CD14-positive monocyte (primary cell): ENCODE measurements around the gene TTC12. TPM values are rescaled to one million over a fixed set of nuclear protein-coding genes. Genes with fewer than 3 reads are reported as not detected.

ENCODE experiments used
- DNase-seq, 3 donors: peaks; one replicate each; pipeline ENCODE4 v3.0.0-alpha.2; 2011 to 2022
- H2AFZ ChIP-seq: 2 replicates; pipeline ENCODE4 v1.6.0; 2012; ENCODE audit warnings: mild to moderate bottlenecking, low read depth, low read length, inconsistent platforms; ENCODE audit not compliant: insufficient read depth, poor library complexity, severe bottlenecking
- H3K27ac ChIP-seq, 2 donors: 1 replicate in 1 of 2; 2 replicates in 1 of 2; pipeline ENCODE4 v1.5.1; 2012 to 2013; ENCODE audit warnings: low read length in 2 of 2, control low read depth in 1 of 2, inconsistent platforms in 1 of 2, low read depth in 1 of 2, mild to moderate bottlenecking in 1 of 2
- H3K27me3 ChIP-seq, 2 donors: one replicate each; pipeline versions ENCODE4 v1.6.0 to v1.6.1; 2011 to 2013; ENCODE audit warnings: low read length in 2 of 2; ENCODE audit not compliant: control insufficient read depth in 2 of 2, insufficient read depth in 2 of 2
- H3K36me3 ChIP-seq, 2 donors: replicated peaks in 1 of 2; 1 replicate in 1 of 2; 2 replicates in 1 of 2; pipeline versions ENCODE4 v1.5.1 to v1.6.1; 2012 to 2013; ENCODE audit warnings: low read length in 2 of 2, control low read depth in 1 of 2, inconsistent platforms in 1 of 2, mild to moderate bottlenecking in 1 of 2; ENCODE audit not compliant: insufficient read depth in 2 of 2, control insufficient read depth in 1 of 2
- H3K4me1 ChIP-seq, 2 donors: 1 replicate in 1 of 2; 2 replicates in 1 of 2; pipeline versions ENCODE4 v1.5.1 to v1.6.1; 2012 to 2013; ENCODE audit warnings: low read length in 2 of 2, control low read depth in 1 of 2, inconsistent platforms in 1 of 2, mild to moderate bottlenecking in 1 of 2, moderate library complexity in 1 of 2; ENCODE audit not compliant: insufficient read depth in 2 of 2, control insufficient read depth in 1 of 2
- H3K4me2 ChIP-seq: replicated peaks from 2 replicates; pipeline ENCODE3; 2012; ENCODE audit warnings: low read length, moderate library complexity, mild to moderate bottlenecking; ENCODE audit not compliant: poor library complexity, severe bottlenecking; ENCODE audit errors: extremely low read depth
- H3K4me3 ChIP-seq, 3 experiments: fragments of 200-600 bp in 1 of 3; sonication (generic) in 1 of 3; replicated peaks in 1 of 3; 1 replicate in 2 of 3; 2 replicates in 1 of 3; pipeline ENCODE4 v1.5.1; 2011 to 2013; ENCODE audit warnings: low read length in 3 of 3, mild to moderate bottlenecking in 3 of 3, control low read depth in 2 of 3, low read depth in 2 of 3, inconsistent platforms in 1 of 3, moderate library complexity in 1 of 3
- H3K79me2 ChIP-seq: 2 replicates; pipeline ENCODE4 v1.6.0; 2012; ENCODE audit warnings: mild to moderate bottlenecking, control low read depth, inconsistent platforms, low read length, moderate library complexity; ENCODE audit not compliant: insufficient read depth
- H3K9ac ChIP-seq: 2 replicates; pipeline ENCODE4 v1.6.0; 2017; ENCODE audit warnings: low read length, mild to moderate bottlenecking; ENCODE audit not compliant: insufficient read depth, poor library complexity, severe bottlenecking
- H3K9me3 ChIP-seq, 2 donors: replicated peaks in 1 of 2; 1 replicate in 1 of 2; 2 replicates in 1 of 2; pipeline versions ENCODE4 v1.5.1 to v1.6.1; 2012 to 2013; ENCODE audit warnings: low read length in 2 of 2, control low read depth in 1 of 2; ENCODE audit not compliant: control insufficient read depth in 1 of 2, insufficient read depth in 1 of 2
- H4K20me1 ChIP-seq: 2 replicates; pipeline ENCODE4 v1.6.0; 2012; ENCODE audit warnings: mild to moderate bottlenecking, low read length, control low read depth, moderate library complexity; ENCODE audit not compliant: insufficient read depth
- H3K27ac Mint-ChIP-seq, 7 donors: one replicate each; pipeline ENCODE4 v1.8.0; 2020; ENCODE audit warnings: mild to moderate bottlenecking in 7 of 7, mixed read lengths in 7 of 7, moderate library complexity in 6 of 7, inconsistent platforms in 2 of 7
- H3K27me3 Mint-ChIP-seq, 3 donors: one replicate each; pipeline ENCODE4 v1.8.0; 2021 to 2022; ENCODE audit warnings: low read depth in 3 of 3, mild to moderate bottlenecking in 3 of 3, mixed read lengths in 3 of 3, moderate library complexity in 3 of 3, inconsistent platforms in 1 of 3
- H3K36me3 Mint-ChIP-seq, 2 donors: one replicate each; pipeline ENCODE4 v1.8.0; 2020; ENCODE audit warnings: mixed read lengths in 2 of 2, inconsistent platforms in 1 of 2, mild to moderate bottlenecking in 1 of 2
- H3K4me1 Mint-ChIP-seq: one replicate; pipeline ENCODE4 v1.8.0; 2020; ENCODE audit warnings: mild to moderate bottlenecking, mixed read lengths
- H3K4me3 Mint-ChIP-seq, 2 donors: one replicate each; pipeline ENCODE4 v1.8.0; 2020; ENCODE audit warnings: mild to moderate bottlenecking in 2 of 2, mixed read lengths in 2 of 2, moderate library complexity in 1 of 2
- H3K9me3 Mint-ChIP-seq, 7 donors: one replicate each; pipeline ENCODE4 v1.8.0; 2020 to 2022; ENCODE audit warnings: mixed read lengths in 7 of 7, mild to moderate bottlenecking in 6 of 7, moderate library complexity in 6 of 7, inconsistent platforms in 2 of 7
- WGBS: methylation state at CpG from one replicate; pipeline ENCODE4 v1.1.5; 2013; ENCODE audit warnings: missing lambda C conversion rate; ENCODE audit not compliant: insufficient coverage; 5-methylcytosine and 5-hydroxymethylcytosine counted together
- intact Hi-C, 2 donors: fragments of 100-400 bp; cut with micrococcal nuclease; formaldehyde crosslinking; loops; one replicate each; pipeline versions ENCODE4 v1.15.0 to v1.15.1; 2023
- polyA plus RNA-seq, 3 donors: library from polyadenylated mRNA; depleted of rRNA in 1 of 3; unstranded in 2 of 3; stranded (reverse) in 1 of 3; fragments of 300-500 nt in 2 of 3; fragments of >200 nt in 1 of 3; fragmentation: Illumina TruSeq in 2 of 3; gene quantifications; 1 replicate in 2 of 3; 2 replicates in 1 of 3; pipeline ENCODE4 v1.2.3, GENCODE V29; 2012 to 2021
- TF ChIP-seq, protein P1 (sequence below): fragments of 200-600 bp; IDR thresholded peaks from one replicate; pipeline ENCODE4 v1.8.0; 2022; ENCODE audit warnings: antibody characterized with exemption, mild to moderate bottlenecking

Gene TTC12
- polyA plus RNA-seq, 3 donors, result 1.7 to 3.0 (median 2.4) TPM

DNA sequence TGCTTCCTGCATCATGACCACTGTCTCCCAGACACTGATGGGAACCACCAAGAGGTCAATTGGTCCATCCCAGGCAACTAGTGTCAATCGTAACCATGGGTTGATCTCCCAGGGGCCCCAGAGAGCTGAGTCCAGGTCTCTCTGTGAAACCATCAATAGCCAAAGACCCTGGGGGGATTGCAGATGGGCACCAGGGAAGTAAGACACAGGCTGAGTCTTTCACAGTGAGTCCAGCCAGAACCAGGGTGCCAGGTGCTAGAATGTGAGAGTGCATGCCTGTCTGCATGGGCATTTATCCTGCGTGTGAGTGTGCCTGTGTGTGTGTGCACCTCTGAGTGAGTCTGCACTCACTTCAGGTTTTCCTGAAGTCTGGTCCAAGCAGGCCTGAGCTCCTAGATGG, 45.3 kb upstream of the TTC12 start:
- Histone ChIP-seq H3K27me3 (no peaks in the 10 kb centered on the region), H3K36me3 (no peaks in the 10 kb centered on the region), H3K4me2 (no peak overlapping the region), H3K9ac (no peak overlapping the region), H3K4me1 (no peaks in the 10 kb centered on the region), H4K20me1 (no peaks in the 10 kb centered on the region), H3K9me3 (no peaks in the 10 kb centered on the region), H3K4me3 (no peak overlapping the region), H2AFZ (no peak overlapping the region), H3K79me2 (no peaks in the 10 kb centered on the region), H3K27ac (no peak overlapping the region)
- no peak overlapping the region for H3K27ac Mint-ChIP-seq
- no peak for DNase-seq
- H3K4me1 Mint-ChIP-seq, result no peaks in the 10 kb centered on the region
- peaks cover 0 to 2% (median 0%) of the 10 kb centered on the region in 7 donors for H3K9me3 Mint-ChIP-seq
- H3K4me3 Mint-ChIP-seq, result no peak overlapping the region
- intact Hi-C loops, result no loop called here
- TF ChIP-seq, protein P1, sequence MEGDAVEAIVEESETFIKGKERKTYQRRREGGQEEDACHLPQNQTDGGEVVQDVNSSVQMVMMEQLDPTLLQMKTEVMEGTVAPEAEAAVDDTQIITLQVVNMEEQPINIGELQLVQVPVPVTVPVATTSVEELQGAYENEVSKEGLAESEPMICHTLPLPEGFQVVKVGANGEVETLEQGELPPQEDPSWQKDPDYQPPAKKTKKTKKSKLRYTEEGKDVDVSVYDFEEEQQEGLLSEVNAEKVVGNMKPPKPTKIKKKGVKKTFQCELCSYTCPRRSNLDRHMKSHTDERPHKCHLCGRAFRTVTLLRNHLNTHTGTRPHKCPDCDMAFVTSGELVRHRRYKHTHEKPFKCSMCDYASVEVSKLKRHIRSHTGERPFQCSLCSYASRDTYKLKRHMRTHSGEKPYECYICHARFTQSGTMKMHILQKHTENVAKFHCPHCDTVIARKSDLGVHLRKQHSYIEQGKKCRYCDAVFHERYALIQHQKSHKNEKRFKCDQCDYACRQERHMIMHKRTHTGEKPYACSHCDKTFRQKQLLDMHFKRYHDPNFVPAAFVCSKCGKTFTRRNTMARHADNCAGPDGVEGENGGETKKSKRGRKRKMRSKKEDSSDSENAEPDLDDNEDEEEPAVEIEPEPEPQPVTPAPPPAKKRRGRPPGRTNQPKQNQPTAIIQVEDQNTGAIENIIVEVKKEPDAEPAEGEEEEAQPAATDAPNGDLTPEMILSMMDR, result no peak
- peaks cover 9 to 11% (median 9%) of the 10 kb centered on the region in 3 donors for H3K27me3 Mint-ChIP-seq
- no peaks in the 10 kb centered on the region for H3K36me3 Mint-ChIP-seq
- WGBS, result 88% methylated on average over 1 of the region's 2 CpGs

DNA sequence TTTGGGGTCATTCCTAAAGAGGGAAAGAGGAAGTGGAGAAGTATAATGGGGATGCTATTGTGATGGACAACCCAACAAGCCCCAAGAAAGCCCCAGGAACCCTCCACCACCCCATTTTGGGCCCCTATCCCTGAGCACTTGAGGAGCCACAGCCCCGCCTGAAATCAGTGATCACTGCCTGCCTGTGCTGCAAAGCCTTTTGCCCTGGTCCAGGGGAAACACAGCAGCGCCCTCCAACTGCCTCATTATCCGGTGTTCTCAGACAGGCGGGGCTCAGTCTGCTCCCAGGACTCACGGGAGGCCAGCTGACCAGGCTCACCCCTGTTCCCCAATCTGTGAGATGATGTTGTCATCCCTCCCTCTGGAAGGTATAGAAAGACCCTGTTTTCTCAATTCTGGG, 44.7 kb upstream of the TTC12 start:
- TF ChIP-seq, protein P1, result no peak
- no peaks in the 10 kb centered on the region for H3K9me3 ChIP-seq
- Mint-ChIP-seq H3K4me3 (no peak overlapping the region), H3K36me3 (no peaks in the 10 kb centered on the region), H3K27ac (peak overlapping the region in 1 of 7 donors; percentile 20), H3K9me3 (peaks cover 0 to 2% (median 0%) of the 10 kb centered on the region in 7 donors), H3K4me1 (no peaks in the 10 kb centered on the region), H3K27me3 (peaks cover 6 to 11% (median 9%) of the 10 kb centered on the region in 3 donors)
- no peak overlapping the region for H3K4me3 ChIP-seq
- no peak overlapping the region for H3K4me2 ChIP-seq
- H3K27ac ChIP-seq, result no peak overlapping the region
- H2AFZ ChIP-seq, result no peak overlapping the region
- H3K9ac ChIP-seq, result no peak overlapping the region
- intact Hi-C loops, result no loop called here
- WGBS, result 92% methylated on average over 5 of the region's 5 CpGs
- no peaks in the 10 kb centered on the region for H3K36me3 ChIP-seq
- DNase-seq, result no peak
- no peaks in the 10 kb centered on the region for H3K27me3 ChIP-seq
- no peaks in the 10 kb centered on the region for H3K4me1 ChIP-seq
- H3K79me2 ChIP-seq, result no peaks in the 10 kb centered on the region
- H4K20me1 ChIP-seq, result no peaks in the 10 kb centered on the region
